ENCODE results near the gene PLIN5. TPM values are rescaled to one million over a fixed set of nuclear protein-coding genes. Genes with fewer than 3 reads are reported as not detected.

Gene PLIN5
- total and polyA plus RNA-seq, 10 of the 15 experiments (the other 5 are each of a cell fraction or from before 2014, with no cell fraction given), result 0.15 to 0.33 TPM; not detected in 8

GRCh38 chr19:4534836-4535658 lies at the start of gene PLIN5 (continued):
- TF ChIP-seq, protein P1, sequence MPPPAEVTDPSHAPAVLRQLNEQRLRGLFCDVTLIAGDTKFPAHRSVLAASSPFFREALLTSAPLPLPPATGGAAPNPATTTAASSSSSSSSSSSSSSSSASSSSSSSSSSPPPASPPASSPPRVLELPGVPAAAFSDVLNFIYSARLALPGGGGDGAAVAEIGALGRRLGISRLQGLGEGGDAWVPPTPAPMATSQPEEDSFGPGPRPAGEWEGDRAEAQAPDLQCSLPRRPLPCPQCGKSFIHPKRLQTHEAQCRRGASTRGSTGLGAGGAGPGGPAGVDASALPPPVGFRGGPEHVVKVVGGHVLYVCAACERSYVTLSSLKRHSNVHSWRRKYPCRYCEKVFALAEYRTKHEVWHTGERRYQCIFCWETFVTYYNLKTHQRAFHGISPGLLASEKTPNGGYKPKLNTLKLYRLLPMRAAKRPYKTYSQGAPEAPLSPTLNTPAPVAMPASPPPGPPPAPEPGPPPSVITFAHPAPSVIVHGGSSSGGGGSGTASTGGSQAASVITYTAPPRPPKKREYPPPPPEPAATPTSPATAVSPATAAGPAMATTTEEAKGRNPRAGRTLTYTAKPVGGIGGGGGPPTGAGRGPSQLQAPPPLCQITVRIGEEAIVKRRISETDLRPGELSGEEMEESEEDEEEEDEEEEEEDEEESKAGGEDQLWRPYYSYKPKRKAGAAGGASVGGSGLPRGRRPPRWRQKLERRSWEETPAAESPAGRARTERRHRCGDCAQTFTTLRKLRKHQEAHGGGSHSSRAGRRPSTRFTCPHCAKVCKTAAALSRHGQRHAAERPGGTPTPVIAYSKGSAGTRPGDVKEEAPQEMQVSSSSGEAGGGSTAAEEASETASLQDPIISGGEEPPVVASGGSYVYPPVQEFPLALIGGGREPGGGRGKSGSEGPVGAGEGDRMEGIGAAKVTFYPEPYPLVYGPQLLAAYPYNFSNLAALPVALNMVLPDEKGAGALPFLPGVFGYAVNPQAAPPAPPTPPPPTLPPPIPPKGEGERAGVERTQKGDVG (CRISPR knock-in tag; IDR thresholded peaks at IDR 0.05), result no peak
- TF ChIP-seq NR2C1 (IDR thresholded peaks at IDR 0.05) (no peak), ZNF274 (IDR thresholded peaks at IDR 0.05; ENCODE audit: insufficient read depth, insufficient read length) (no peak)

DNA sequence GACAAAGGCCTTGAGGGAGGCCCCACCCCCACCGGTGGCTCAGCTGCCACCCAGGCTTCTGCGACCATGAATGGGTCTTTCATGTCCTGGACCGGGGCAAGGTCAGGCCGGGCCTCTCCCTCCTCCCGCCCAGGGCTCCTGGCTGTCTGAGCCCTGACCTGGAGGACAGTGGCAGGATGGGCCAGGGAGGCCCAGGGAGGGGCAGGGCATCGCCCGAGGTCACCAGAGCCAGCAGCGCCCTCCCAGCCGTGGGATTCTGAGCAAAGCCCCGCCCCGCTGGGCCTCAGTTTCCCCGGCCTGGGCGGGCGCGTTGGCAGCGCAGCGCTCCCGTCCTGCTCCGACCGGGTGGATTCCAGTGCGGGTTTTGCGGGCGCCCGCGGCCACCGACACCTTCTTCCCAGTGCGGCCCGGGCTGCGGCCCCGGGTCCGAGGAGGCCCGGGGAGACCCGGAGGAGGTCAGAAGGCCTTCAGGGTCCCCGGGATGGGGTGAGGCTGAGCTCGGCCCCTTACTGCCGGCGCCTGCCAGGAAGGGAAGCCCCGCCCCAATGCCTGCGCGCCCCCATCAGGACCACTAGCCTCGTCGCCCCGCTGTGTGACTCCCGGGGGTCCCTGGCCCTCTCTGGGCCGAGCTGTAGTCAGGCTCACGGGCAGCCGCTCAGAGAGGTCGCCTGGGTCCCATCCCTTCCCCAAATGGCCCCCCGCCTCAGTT lies 49.1 kb upstream of the PLIN5 start:
- TF ChIP-seq YY1 (IDR thresholded peaks at IDR 0.05; ENCODE audit: low read depth, low read length), result 0 out of 2 replicates have a peak, but pooled peaks have one; percentile 14
- peak; percentile 52 for TF ChIP-seq SP1 (IDR thresholded peaks at IDR 0.05; ENCODE audit: low read depth, low read length)
- TF ChIP-seq RUNX3 (IDR thresholded peaks at IDR 0.05; ENCODE audit: low read length), result 0 out of 2 replicates have a peak, but pooled peaks have one; percentile 21
- TF ChIP-seq, protein P2, sequence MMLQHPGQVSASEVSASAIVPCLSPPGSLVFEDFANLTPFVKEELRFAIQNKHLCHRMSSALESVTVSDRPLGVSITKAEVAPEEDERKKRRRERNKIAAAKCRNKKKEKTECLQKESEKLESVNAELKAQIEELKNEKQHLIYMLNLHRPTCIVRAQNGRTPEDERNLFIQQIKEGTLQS (IDR thresholded peaks at IDR 0.05; ENCODE audit: borderline replicate concordance, extremely low read depth, low read depth, low read length), result no peak
- 0 out of 2 replicates have a peak, but pooled peaks have one; percentile 27 for TF ChIP-seq GATAD2B (conservative IDR thresholded peaks at IDR 0.05; ENCODE audit: low read depth)
- in situ Hi-C loops (cut with MboI) (no loop called here), intact Hi-C loops (cut with micrococcal nuclease; ENCODE audit: unreplicated experiment) (no loop called here)
- no peak for FAIRE-seq
- RAD21 ChIA-PET (ENCODE audit: unreplicated experiment), result no interaction called here
- POLR2A ChIA-PET, result no interaction called here
- WGBS (ENCODE audit: insufficient coverage, insufficient replicate concordance, low lambda C conversion rate, missing lambda C conversion rate), result 12% methylated on average over 43 of the region's 49 CpGs
- Histone ChIP-seq H3K4me3 (no peak overlapping the region), H3K27me3 (replicated peaks in 1 of 2; ENCODE audit: control insufficient read depth in 2 of 2, insufficient read depth in 2 of 2, low read length in 1 of 2) (peaks cover 6 to 11% of the 10 kb centered on the region in 2 experiments), H3K4me2 (ENCODE audit: control insufficient read depth, insufficient read depth) (peak overlapping the region; percentile 55; the same call in 1 of the 2 replicates), H3K27ac (ENCODE audit: control insufficient read depth, insufficient read depth) (no peak overlapping the region), H3K9ac (ENCODE audit: control insufficient read depth, insufficient read depth, low read length) (no peak overlapping the region), H3K9me3 (replicated peaks; ENCODE audit: control insufficient read depth, insufficient read depth, low read length) (no peaks in the 10 kb centered on the region), H4K20me1 (ENCODE audit: control insufficient read depth, insufficient read depth) (no peaks in the 10 kb centered on the region), H3K4me1 (ENCODE audit: control insufficient read depth, insufficient read depth, low read length) (no peaks in the 10 kb centered on the region), H3K36me3 (ENCODE audit: control insufficient read depth in 2 of 2, insufficient read depth in 2 of 2, low read length in 1 of 2) (no peaks in the 10 kb centered on the region), H2AFZ (ENCODE audit: control insufficient read depth, low read depth, low read length) (no peak overlapping the region), H3K79me2 (ENCODE audit: control insufficient read depth, insufficient read depth, low read length) (no peaks in the 10 kb centered on the region)
- DNase-seq (ENCODE audit: low read depth, low spot score), result no peak
- SMC1A ChIA-PET (ENCODE audit: uncharacterized antibody, unreplicated experiment), result interaction anchor here (1.1 kb wide), 1 partner anchor 11 kb away, joined by 3 read pairs; no protein-coding TSS in a partner anchor
- CTCF ChIA-PET, result interaction anchor here (1.4 kb wide), 1 partner anchor 17 kb away, joined by 3 read pairs; no protein-coding TSS in a partner anchor
- BruUV-seq (replicated peaks), result no TSS peak
- ATAC-seq, result peak; percentile 66
